HCT116 (cell line): ENCODE measurements around the gene USP32. TPM values are rescaled to one million over a fixed set of nuclear protein-coding genes. Genes with fewer than 3 reads are reported as not detected.

Experiments
- ATAC-seq: fragments of 200-7000 bp; cut with Tn5 transposase; 2 replicates; pipeline ENCODE4 v1.9.1; 2020; ENCODE audit warnings: mild to moderate bottlenecking, moderate library complexity
- BruUV-seq: library from RNA; stranded (reverse); fragments of 400-500 nt; replicated peaks from 2 replicates; lab custom pipeline; 2021; lab: Mats Ljungman, UMichigan
- CTCF ChIA-PET: fragments of 300-600 bp; sonication (Branson Sonifier 250); formaldehyde crosslinking; loops from one replicate; lab custom pipeline; 2021; ENCODE audit warnings: antibody characterized with exemption; lab: Charles Lee
- POLR2A ChIA-PET: fragments of 300-600, 350-600 bp; sonication (Branson Sonifier 250); formaldehyde crosslinking; loops from one replicate; lab custom pipeline; 2021; ENCODE audit warnings: antibody characterized with exemption; lab: Charles Lee
- RAD21 ChIA-PET, 2 experiments: fragments of 300-600 bp; sonication (Branson Sonifier 250); formaldehyde crosslinking; loops; one replicate each; lab custom pipeline; 2023; ENCODE audit warnings: low total read pairs in 2 of 2; ENCODE audit not compliant: uncharacterized antibody in 2 of 2, unreplicated experiment in 2 of 2, low non-redundant PET in 1 of 2; lab: Charles Lee
- DNase-seq: peaks from one replicate; pipeline ENCODE4 v3.0.0-alpha.2; 2010; ENCODE audit warnings: low read depth, low spot score
- H2AFZ ChIP-seq: fragments of 200-600 bp; shearing (Covaris generic), sonication (generic); 2 replicates; pipeline ENCODE4 v1.6.1; 2017; ENCODE audit warnings: low read depth, mixed run types, mixed read lengths, antibody characterized with exemption, low read length; ENCODE audit not compliant: poor library complexity, severe bottlenecking
- H3K27ac ChIP-seq: 2 replicates; pipeline ENCODE4 v1.5.1; 2012; ENCODE audit warnings: low read depth, low read length
- H3K27me3 ChIP-seq: fragments of 200-600 bp; sonication (generic); 2 replicates; pipeline ENCODE4 v1.6.1; 2016; ENCODE audit warnings: mixed run types, low read length, mixed read lengths; ENCODE audit not compliant: insufficient read depth
- H3K36me3 ChIP-seq, 2 experiments: fragments of 200-500 bp in 1 of 2; fragments of 200-600 bp in 1 of 2; sonication (Bioruptor generic) in 1 of 2; sonication (generic) in 1 of 2; 2 replicates each; pipeline versions ENCODE4 v1.5.1 to v1.6.1; 2014 to 2016; ENCODE audit warnings: low read length in 2 of 2, inconsistent platforms in 1 of 2, mixed read lengths in 1 of 2, mixed run types in 1 of 2; ENCODE audit not compliant: insufficient read depth in 2 of 2, control insufficient read depth in 1 of 2
- H3K4me1 ChIP-seq, 2 experiments: fragments of 200-600 bp in 1 of 2; sonication (generic) in 1 of 2; 2 replicates each; pipeline versions ENCODE4 v1.5.1 to v1.6.1; 2012 to 2017; ENCODE audit warnings: low read length in 2 of 2, inconsistent platforms in 1 of 2, mild to moderate bottlenecking in 1 of 2, mixed read lengths in 1 of 2, mixed run types in 1 of 2, moderate library complexity in 1 of 2; ENCODE audit not compliant: insufficient read depth in 2 of 2, control insufficient read depth in 1 of 2
- H3K4me2 ChIP-seq: fragments of 200-600 bp; sonication (generic); 2 replicates; pipeline ENCODE4 v1.6.1; 2017; ENCODE audit warnings: mixed run types, low read length, mixed read lengths
- H3K4me3 ChIP-seq, 2 experiments: fragments of 200-600 bp in 1 of 2; sonication (generic) in 1 of 2; replicated peaks in 1 of 2; 2 replicates each; pipeline ENCODE4 v1.5.1; 2011 to 2016; ENCODE audit warnings: low read length in 2 of 2, control low read depth in 1 of 2, low read depth in 1 of 2, mild to moderate bottlenecking in 1 of 2, mixed read lengths in 1 of 2, mixed run types in 1 of 2
- H3K79me2 ChIP-seq: fragments of 200-600 bp; sonication (generic); 2 replicates; pipeline ENCODE4 v1.6.1; 2017; ENCODE audit warnings: mild to moderate bottlenecking, mixed run types, low read length, moderate library complexity, mixed read lengths; ENCODE audit not compliant: insufficient read depth
- H3K9ac ChIP-seq: fragments of 200-600 bp; sonication (generic); 2 replicates; pipeline ENCODE4 v1.6.1; 2016; ENCODE audit warnings: low read length, mixed read lengths
- H3K9me2 ChIP-seq: fragments of 200-600 bp; sonication (generic), shearing (Covaris generic); 2 replicates; pipeline ENCODE4 v1.6.1; 2017; ENCODE audit warnings: mixed run types, mild to moderate bottlenecking, moderate library complexity; ENCODE audit not compliant: insufficient read depth
- H3K9me3 ChIP-seq, 2 experiments: fragments of 200-500 bp in 1 of 2; fragments of 200-600 bp in 1 of 2; sonication (Bioruptor generic) in 1 of 2; sonication (generic) in 1 of 2; 2 replicates each; pipeline ENCODE4 v1.6.1; 2014 to 2017; ENCODE audit warnings: low read length in 2 of 2, mixed read lengths in 2 of 2, inconsistent platforms in 1 of 2, low read depth in 1 of 2, mild to moderate bottlenecking in 1 of 2, mixed run types in 1 of 2, moderate library complexity in 1 of 2; ENCODE audit not compliant: control insufficient read depth in 1 of 2, insufficient read depth in 1 of 2
- H4K20me1 ChIP-seq: fragments of 200-600 bp; sonication (generic), shearing (Covaris generic); 2 replicates; pipeline ENCODE4 v1.6.1; 2017; ENCODE audit warnings: mixed run types, mild to moderate bottlenecking, moderate library complexity; ENCODE audit not compliant: insufficient read depth
- ATF3 ChIP-seq: IDR thresholded peaks from 2 replicates; pipeline ENCODE4 v1.6.1; 2012
- CTCF ChIP-seq, 3 experiments: fragments of 200-600 bp in 1 of 3; sonication (generic) in 1 of 3; IDR thresholded peaks in 2 of 3; conservative IDR thresholded peaks in 1 of 3; 2 replicates each; pipeline ENCODE4 v1.5.1; 2012 to 2017; ENCODE audit warnings: low read depth in 2 of 3, low read length in 2 of 3, antibody characterized with exemption in 1 of 3, borderline replicate concordance in 1 of 3, control low read depth in 1 of 3, mild to moderate bottlenecking in 1 of 3, mixed read lengths in 1 of 3, mixed run types in 1 of 3, moderate library complexity in 1 of 3; ENCODE audit not compliant: insufficient read depth in 1 of 3
- JUND ChIP-seq: IDR thresholded peaks from 2 replicates; pipeline ENCODE4 v1.6.1; 2012
- SRF ChIP-seq: IDR thresholded peaks from 2 replicates; pipeline ENCODE4 v1.6.1; 2012; ENCODE audit warnings: low read depth
- TCF7L2 ChIP-seq: IDR thresholded peaks from 2 replicates; pipeline ENCODE4 v1.7.0; 2011; ENCODE audit warnings: borderline replicate concordance, inconsistent platforms; ENCODE audit not compliant: insufficient read depth, insufficient read length; ENCODE audit errors: extremely low read depth
- intact Hi-C: fragments of 100-400 bp; cut with micrococcal nuclease; formaldehyde crosslinking; loops from 2 replicates; pipeline ENCODE4 v1.10.0; 2022
- total RNA-seq: library from RNA; stranded (reverse); gene quantifications from one replicate; pipeline ENCODE4 v1.2.1, GENCODE V29; 2021; ENCODE audit not compliant: unreplicated experiment
- TF ChIP-seq, protein P1 (sequence below): IDR thresholded peaks from 2 replicates; pipeline ENCODE4 v1.6.1; 2012; ENCODE audit warnings: low read depth

USP32 gene
- total RNA-seq, 1 experiment from 2014 or later: 67.0 TPM

- BruUV-seq: no TSS peak
These were observed 167.9 kb downstream of the USP32 start for GRCh38 chr17:60224064-60224463.

More at GRCh38 chr17:60224064-60224463, 167.9 kb downstream of the USP32 start:
- H3K27me3 ChIP-seq: no peaks in the 10 kb centered on the region
- H3K9me2 ChIP-seq: no peaks in the 10 kb centered on the region
- no peak for DNase-seq
- no peaks in the 10 kb centered on the region for H3K9me3 ChIP-seq
- H4K20me1 ChIP-seq: no peaks in the 10 kb centered on the region
- H3K4me1 ChIP-seq: peaks cover 0 to 2% of the 10 kb centered on the region in 2 experiments; a peak in 2 of 4 replicates
- peaks cover 6 to 28% of the 10 kb centered on the region in 2 experiments for H3K36me3 ChIP-seq
- no peak for ATAC-seq
- ChIA-PET CTCF (interaction anchor here (1.1 kb wide), 1 partner anchor 8 kb away, joined by 3 read pairs; no protein-coding TSS in a partner anchor), RAD21 (interaction anchor here in 1 of 2 experiments (0.6 kb wide), 1 partner anchor 214 kb away, joined by 3 read pairs; no protein-coding TSS in a partner anchor), POLR2A (no interaction called here)
- no peak overlapping the region for H3K9ac ChIP-seq
- no peak overlapping the region for H3K4me2 ChIP-seq
- H3K79me2 ChIP-seq: no peaks in the 10 kb centered on the region
- H2AFZ ChIP-seq: no peak overlapping the region
- no peak for TF ChIP-seq ATF3
- TF ChIP-seq, protein P1, sequence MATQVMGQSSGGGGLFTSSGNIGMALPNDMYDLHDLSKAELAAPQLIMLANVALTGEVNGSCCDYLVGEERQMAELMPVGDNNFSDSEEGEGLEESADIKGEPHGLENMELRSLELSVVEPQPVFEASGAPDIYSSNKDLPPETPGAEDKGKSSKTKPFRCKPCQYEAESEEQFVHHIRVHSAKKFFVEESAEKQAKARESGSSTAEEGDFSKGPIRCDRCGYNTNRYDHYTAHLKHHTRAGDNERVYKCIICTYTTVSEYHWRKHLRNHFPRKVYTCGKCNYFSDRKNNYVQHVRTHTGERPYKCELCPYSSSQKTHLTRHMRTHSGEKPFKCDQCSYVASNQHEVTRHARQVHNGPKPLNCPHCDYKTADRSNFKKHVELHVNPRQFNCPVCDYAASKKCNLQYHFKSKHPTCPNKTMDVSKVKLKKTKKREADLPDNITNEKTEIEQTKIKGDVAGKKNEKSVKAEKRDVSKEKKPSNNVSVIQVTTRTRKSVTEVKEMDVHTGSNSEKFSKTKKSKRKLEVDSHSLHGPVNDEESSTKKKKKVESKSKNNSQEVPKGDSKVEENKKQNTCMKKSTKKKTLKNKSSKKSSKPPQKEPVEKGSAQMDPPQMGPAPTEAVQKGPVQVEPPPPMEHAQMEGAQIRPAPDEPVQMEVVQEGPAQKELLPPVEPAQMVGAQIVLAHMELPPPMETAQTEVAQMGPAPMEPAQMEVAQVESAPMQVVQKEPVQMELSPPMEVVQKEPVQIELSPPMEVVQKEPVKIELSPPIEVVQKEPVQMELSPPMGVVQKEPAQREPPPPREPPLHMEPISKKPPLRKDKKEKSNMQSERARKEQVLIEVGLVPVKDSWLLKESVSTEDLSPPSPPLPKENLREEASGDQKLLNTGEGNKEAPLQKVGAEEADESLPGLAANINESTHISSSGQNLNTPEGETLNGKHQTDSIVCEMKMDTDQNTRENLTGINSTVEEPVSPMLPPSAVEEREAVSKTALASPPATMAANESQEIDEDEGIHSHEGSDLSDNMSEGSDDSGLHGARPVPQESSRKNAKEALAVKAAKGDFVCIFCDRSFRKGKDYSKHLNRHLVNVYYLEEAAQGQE: no peak
- no peak for TF ChIP-seq CTCF (IDR thresholded peaks at IDR 0.05 in 2 of 3, conservative IDR thresholded peaks at IDR 0.05 in 1 of 3; ENCODE audit: borderline replicate concordance in 1 of 3, insufficient read depth in 1 of 3, low read depth in 2 of 3, low read length in 2 of 3)
- no peak for TF ChIP-seq TCF7L2
- TF ChIP-seq SRF: no peak
- no peak for TF ChIP-seq JUND
- intact Hi-C loops: loop anchor here (10.0 kb wide), 1 partner anchor 119 kb away; no protein-coding TSS in a partner anchor
- H3K27ac ChIP-seq: no peak overlapping the region
- H3K4me3 ChIP-seq: no peak overlapping the region
